ENCODE measurements around the gene MACO1.

The MACO1 gene

GRCh38 chr1:25427696-25428095 is 3.0 kb upstream of the MACO1 start:
- H3K4me3 ChIP-seq (ENCODE audit: low read length), result no peak overlapping the region
- TF ChIP-seq CTCF (IDR thresholded peaks at IDR 0.05; ENCODE audit: insufficient read depth, low read depth, low read length, missing control alignments), result no peak
- no peak for DNase-seq (ENCODE audit: low read depth)

GRCh38 chr1:25428475-25429166 is 2.1 kb upstream of the MACO1 start:
- DNase-seq (ENCODE audit: low read depth), result no peak
- H3K4me3 ChIP-seq (ENCODE audit: low read length), result no peak overlapping the region
- no peak for TF ChIP-seq CTCF (IDR thresholded peaks at IDR 0.05; ENCODE audit: insufficient read depth, low read depth, low read length, missing control alignments)

GRCh38 chr1:25430967-25431881 is 527 bp downstream of the MACO1 start:
- TF ChIP-seq CTCF (IDR thresholded peaks at IDR 0.05; ENCODE audit: insufficient read depth, low read depth, low read length, missing control alignments), result no peak
- H3K4me3 ChIP-seq (ENCODE audit: low read length), result peak overlapping the region; percentile 78
- no peak for DNase-seq (ENCODE audit: low read depth)

- TF ChIP-seq CTCF (IDR thresholded peaks at IDR 0.05; ENCODE audit: insufficient read depth, low read depth, low read length, missing control alignments), result no peak
- H3K4me3 ChIP-seq (ENCODE audit: low read length), result peak overlapping the region; percentile 78
- no peak for DNase-seq (ENCODE audit: low read depth)
Observed at GRCh38 chr1:25431955-25432719, 1.4 kb downstream of the MACO1 start.

- no peak for DNase-seq (ENCODE audit: low read depth)
- no peak overlapping the region for H3K4me3 ChIP-seq (ENCODE audit: low read length)
- TF ChIP-seq CTCF (IDR thresholded peaks at IDR 0.05; ENCODE audit: insufficient read depth, low read depth, low read length, missing control alignments), result no peak
Observed at GRCh38 chr1:25432749-25433388, 2.2 kb downstream of the MACO1 start.

- no peak overlapping the region for H3K4me3 ChIP-seq (ENCODE audit: low read length)
- no peak for TF ChIP-seq CTCF (IDR thresholded peaks at IDR 0.05; ENCODE audit: insufficient read depth, low read depth, low read length, missing control alignments)
Observed at GRCh38 chr1:25433389-25434186, 2.9 kb downstream of the MACO1 start.

More at GRCh38 chr1:25433389-25434186, 2.9 kb downstream of the MACO1 start:
- DNase-seq (ENCODE audit: low read depth), result no peak
